Cardiac muscle cell (in vitro differentiated cells and primary cell): ENCODE data around the gene CHN2. TPM values are rescaled to one million over a fixed set of nuclear protein-coding genes. Genes with fewer than 3 reads are reported as not detected.

Experiments
- DNase-seq, 2 donors: peaks; one replicate each; pipeline versions ENCODE4 v3.0.0 to v3.0.0-alpha.2; 2010 to 2017; ENCODE audit warnings: low read depth in 1 of 2, low spot score in 1 of 2
- H3K27ac ChIP-seq: fragments of 200-600 bp; sonication (generic); 2 replicates; pipeline ENCODE4 v1.5.1; 2016
- H3K27me3 ChIP-seq: fragments of 200-600 bp; sonication (generic); 2 replicates; pipeline ENCODE4 v1.6.0; 2016; ENCODE audit warnings: control low read depth
- H3K36me3 ChIP-seq: fragments of 200-600 bp; sonication (generic); 2 replicates; pipeline ENCODE4 v1.5.1; 2016; ENCODE audit warnings: control low read depth
- H3K4me1 ChIP-seq: fragments of 200-600 bp; sonication (generic); 2 replicates; pipeline ENCODE4 v1.8.1; 2017; ENCODE audit warnings: low read depth, mild to moderate bottlenecking, mixed run types
- H3K4me3 ChIP-seq: fragments of 200-600 bp; sonication (generic); 2 replicates; pipeline ENCODE4 v1.5.1; 2016; ENCODE audit warnings: mild to moderate bottlenecking
- H3K9me3 ChIP-seq: fragments of 200-600 bp; sonication (generic); 2 replicates; pipeline ENCODE4 v1.5.1; 2017; ENCODE audit warnings: low read depth, mild to moderate bottlenecking, control low read depth
- CTCF ChIP-seq: IDR thresholded peaks from 2 replicates; pipeline ENCODE4 v1.5.1; 2012; ENCODE audit warnings: low read depth, mild to moderate bottlenecking, low read length
- polyA plus RNA-seq: library from polyadenylated mRNA; unstranded; fragments of >200 nt; fragmentation: Nextera tagmentation; extraction: Ambion mirVana; gene quantifications from 2 replicates; pipeline ENCODE4 v1.2.1, GENCODE V29; 2016
- total RNA-seq: library from RNA; depleted of rRNA; stranded (reverse); fragments of >200 nt; gene quantifications from 2 replicates; pipeline ENCODE4 v1.2.3, GENCODE V29; 2016

The CHN2 gene
- total and polyA plus RNA-seq, 2 experiments from 2014 or later = 16.0 to 30.5 TPM

DNA sequence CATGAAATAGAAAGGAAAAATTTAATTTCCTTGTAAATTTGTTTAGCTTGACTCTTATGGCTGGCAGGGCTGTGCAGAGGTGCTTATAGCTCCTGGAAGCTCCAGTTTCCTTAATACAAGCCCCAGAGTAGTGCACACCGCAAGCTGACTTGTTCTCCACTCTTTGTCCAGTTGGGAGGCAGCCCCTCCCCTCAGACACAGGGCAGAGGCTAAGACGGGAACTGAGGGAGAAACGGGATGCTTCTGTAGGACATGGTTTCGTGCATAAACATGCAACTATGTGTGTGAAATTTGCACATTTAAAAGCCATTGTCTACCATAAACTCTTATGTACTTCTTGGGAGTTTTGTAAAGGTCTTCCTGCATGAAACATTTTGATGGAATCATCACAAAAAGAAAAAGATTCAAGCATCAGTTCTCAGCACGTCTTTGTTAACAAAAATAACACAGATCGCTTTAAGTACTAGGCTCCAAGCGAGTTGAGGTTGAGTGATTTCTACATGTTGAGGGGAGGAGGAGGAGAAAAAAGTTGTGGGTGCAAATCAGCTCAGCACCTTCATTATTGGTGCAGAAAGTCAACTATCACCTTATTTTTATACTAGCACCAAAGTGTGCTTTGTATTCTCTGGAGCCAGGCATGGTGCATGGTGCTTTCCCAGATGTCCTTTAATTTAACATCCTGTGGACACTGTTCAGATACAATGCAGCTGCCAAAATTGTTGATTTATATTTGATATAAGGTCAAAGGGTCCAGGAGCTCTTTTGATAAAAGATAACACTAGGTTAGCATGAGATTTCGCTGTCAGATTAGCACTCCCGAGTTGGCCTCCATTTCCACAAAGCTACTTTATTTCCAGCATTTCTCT, 124.5 kb downstream of the CHN2 start:
- H3K4me1 ChIP-seq = peaks cover 4% of the 10 kb centered on the region
- no peaks in the 10 kb centered on the region for H3K36me3 ChIP-seq
- TF ChIP-seq CTCF = no peak
- H3K4me3 ChIP-seq = no peak overlapping the region
- no peak overlapping the region for H3K27ac ChIP-seq
- DNase-seq = no peak
- H3K27me3 ChIP-seq = peaks cover 3% of the 10 kb centered on the region
- no peaks in the 10 kb centered on the region for H3K9me3 ChIP-seq

DNA sequence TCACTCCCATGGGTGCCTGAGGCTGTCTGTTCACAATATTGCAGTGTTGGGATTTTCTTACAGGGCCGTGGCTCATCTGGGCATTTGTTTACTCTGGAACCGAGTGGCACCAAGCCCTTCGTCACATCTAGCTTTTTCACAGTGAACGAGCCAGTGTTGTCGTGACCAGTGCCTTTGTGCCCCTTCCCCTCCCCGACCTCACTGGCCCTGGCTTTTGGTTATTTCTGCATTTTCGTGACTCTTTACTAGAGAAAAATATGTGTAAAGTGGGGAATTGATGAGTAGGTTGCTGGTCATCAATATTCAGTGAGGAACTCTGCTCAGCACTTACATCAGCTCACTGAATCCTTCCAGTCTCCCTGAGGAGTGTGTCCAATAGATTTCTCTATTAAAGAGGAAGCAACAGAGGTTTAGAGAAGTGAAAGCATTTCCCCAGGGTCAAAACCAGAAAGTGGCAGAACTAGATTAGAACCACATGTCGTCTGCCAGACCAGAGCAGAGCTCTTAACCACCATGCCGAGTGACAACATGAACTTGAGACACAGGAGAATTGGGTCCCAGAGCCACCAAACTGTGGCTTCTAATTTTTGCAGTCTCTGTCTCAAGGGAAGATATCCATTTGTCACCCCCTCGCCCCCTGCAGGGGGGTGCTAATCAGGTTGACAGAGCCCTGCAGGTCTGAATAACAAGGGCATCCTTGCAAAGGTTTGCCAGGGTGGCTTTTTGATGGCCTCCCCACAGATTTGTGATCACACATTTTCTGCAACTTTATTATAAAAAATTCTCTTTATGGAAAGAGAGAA, 125.3 kb downstream of the CHN2 start:
- Histone ChIP-seq H3K9me3 (no peaks in the 10 kb centered on the region), H3K4me3 (no peak overlapping the region), H3K27ac (no peak overlapping the region), H3K27me3 (peaks cover 3% of the 10 kb centered on the region), H3K36me3 (no peaks in the 10 kb centered on the region), H3K4me1 (peaks cover 4% of the 10 kb centered on the region)
- TF ChIP-seq CTCF = no peak
- DNase-seq = no peak

- peaks cover 3% of the 10 kb centered on the region for H3K27me3 ChIP-seq
- H3K27ac ChIP-seq = no peak overlapping the region
- no peaks in the 10 kb centered on the region for H3K9me3 ChIP-seq
- peaks cover 4% of the 10 kb centered on the region for H3K4me1 ChIP-seq
- DNase-seq = no peak
- TF ChIP-seq CTCF = no peak
- H3K4me3 ChIP-seq = no peak overlapping the region
- no peaks in the 10 kb centered on the region for H3K36me3 ChIP-seq
Observed at GRCh38 chr7:29320577-29320976, 126.0 kb downstream of the CHN2 start.

DNA sequence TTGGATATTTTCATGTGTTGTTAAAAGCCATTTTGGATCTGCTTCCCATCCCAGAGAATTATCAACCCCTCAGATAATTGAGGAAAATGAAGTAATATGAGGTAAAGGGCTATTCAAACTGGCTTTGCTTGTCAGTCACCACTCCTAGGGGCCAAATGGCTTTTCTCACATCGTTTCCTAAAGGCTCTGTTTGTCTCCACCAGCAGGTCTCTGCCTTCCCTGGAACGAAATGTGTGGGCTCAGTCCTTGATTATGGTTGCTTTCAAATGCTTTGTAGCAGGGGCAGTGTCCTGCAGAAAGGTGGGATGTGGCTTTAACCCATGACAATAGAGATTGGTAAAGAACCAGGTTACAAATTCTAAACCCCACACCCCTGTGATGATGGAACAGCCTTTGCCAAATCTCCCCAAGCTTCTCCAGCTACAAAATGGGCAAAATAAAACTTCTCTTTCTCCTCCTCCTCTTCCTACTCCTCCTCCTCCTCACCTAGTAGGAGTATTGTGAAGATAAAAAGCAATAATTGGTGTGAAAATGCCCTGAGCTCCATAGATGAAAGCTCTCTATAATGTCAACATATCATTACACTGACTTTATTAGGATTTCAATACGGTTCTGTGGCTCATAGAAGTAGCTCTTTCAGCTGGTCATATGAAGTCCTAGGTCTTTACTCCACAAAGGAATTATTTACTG, 127.6 kb downstream of the CHN2 start:
- Histone ChIP-seq H3K4me3 (no peak overlapping the region), H3K4me1 (peaks cover 4% of the 10 kb centered on the region), H3K27me3 (peaks cover 3% of the 10 kb centered on the region), H3K36me3 (no peaks in the 10 kb centered on the region), H3K27ac (no peak overlapping the region), H3K9me3 (no peaks in the 10 kb centered on the region)
- DNase-seq = no peak
- TF ChIP-seq CTCF = no peak

DNA sequence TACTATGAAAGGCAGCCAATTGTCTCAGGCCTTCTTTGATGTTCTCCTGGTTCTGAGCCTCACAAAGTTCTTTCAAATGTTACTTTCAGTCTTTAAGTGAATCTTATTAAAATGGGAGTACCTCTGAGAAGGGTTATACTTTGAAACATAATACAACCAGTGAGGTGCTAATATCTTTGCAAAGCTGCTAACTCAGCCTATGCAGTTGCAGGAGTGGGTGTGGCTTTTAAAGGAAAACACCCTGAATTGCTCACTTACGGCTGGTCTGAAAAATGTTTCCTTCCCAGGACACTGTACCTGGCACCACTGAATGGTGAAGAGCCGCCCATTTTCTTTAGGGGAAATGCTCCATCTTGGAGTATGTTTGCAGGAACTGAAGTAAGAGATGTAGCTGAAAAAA, 130.9 kb downstream of the CHN2 start:
- no peak for DNase-seq
- Histone ChIP-seq H3K36me3 (no peaks in the 10 kb centered on the region), H3K4me3 (no peak overlapping the region), H3K4me1 (peaks cover 12% of the 10 kb centered on the region), H3K27me3 (peaks cover 3% of the 10 kb centered on the region), H3K27ac (no peak overlapping the region), H3K9me3 (no peaks in the 10 kb centered on the region)
- TF ChIP-seq CTCF = no peak
